Measurements from ENCODE around the gene RAB4A. TPM values are rescaled to one million over a fixed set of nuclear protein-coding genes. Genes with fewer than 3 reads are reported as not detected.
A peak's percentile ranks its signal among the peaks of the same experiment; 100 is the strongest.

Gene RAB4A, protein sequence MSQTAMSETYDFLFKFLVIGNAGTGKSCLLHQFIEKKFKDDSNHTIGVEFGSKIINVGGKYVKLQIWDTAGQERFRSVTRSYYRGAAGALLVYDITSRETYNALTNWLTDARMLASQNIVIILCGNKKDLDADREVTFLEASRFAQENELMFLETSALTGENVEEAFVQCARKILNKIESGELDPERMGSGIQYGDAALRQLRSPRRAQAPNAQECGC
- total RNA-seq: 22.1 and 25.8 TPM in 2 replicates

DNA sequence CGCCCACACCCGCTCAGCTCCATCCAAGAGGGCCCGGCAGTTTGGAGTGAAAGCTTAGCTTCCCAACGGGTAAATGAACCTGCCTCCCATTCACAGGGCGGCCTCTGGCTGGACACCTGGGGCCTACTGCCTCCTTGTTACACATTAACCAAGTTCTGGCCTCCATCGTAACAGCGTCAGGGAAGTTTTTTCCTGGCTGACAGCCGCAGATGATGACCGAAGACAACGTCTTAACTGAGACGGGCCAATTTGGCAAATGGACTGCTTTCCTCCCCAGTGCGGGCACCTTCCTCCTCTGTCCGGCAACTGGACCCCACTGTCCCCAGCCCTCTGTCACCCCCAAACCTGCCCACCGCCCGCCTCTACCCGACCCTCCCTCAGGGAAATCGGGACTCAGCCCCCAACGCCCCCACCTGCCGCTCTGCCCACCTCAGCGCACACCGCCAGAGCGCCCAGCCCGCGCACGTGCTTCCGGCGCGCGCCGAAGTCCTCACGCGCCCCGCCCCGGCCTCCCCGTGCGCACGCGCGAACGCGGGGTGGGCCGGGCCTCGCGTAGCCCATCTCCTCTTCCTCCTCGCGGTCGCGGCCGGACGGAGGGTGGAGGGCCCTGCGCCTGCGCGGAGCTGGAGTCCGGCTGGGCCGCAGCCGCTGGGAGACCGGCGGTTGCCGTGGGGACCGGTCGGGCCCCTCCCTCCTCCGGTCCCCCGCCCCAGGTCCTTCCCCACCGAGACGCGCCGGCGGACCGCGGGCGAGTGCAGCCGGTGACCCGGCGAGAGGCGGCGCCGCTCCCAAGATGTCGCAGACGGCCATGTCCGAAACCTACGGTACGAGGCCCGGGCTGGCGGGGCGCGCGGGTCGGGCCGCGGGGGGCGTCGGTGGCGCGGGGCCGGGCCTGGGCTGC lies at the start of gene RAB4A:
Gene RAB4A (plus strand): TSS at position 565 of the 901 bp plus-strand sequence. CDS start 229 bp downstream, at position 794.
- DNase-seq: peak; percentile 93

DNA sequence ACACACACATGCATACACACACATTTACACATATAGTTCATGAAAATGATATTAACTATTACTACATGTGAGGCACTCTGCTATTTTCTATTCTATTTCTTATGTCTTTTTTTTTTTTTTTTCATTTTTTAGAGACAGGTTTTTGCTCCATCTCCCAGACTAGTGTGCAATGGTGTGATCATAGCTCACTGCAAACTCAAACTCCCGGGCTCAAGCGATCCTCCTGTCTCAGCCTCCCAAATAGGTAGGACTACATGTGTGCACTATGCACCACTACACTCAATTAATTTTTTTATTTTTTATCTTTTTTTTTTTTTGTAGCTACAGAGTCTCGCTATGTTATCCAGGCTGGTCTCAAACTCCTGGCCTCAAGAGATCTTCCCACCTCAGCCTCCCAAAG lies 48.8 kb upstream of the RAB4A start:
- DNase-seq: no peak

DNA sequence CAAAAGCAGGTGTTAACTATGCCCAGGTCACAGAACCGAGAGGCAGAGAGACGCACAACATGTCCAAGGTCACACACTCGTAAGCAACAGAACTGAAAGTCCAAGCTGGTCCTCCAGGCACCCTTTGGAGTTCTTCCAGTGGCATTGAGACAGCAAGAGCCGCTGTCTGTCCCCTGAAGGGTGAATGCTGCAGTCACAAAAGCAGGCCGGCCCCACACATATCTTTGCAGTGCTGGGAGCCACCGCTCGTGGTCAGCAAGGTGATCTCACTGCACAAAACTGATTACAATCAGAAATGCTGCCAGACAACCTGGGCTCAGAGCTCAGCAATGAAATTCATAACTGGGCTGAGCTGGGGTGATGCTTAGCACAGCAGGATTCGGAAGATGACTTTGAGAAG lies 47.4 kb upstream of the RAB4A start:
- no peak for DNase-seq

DNA sequence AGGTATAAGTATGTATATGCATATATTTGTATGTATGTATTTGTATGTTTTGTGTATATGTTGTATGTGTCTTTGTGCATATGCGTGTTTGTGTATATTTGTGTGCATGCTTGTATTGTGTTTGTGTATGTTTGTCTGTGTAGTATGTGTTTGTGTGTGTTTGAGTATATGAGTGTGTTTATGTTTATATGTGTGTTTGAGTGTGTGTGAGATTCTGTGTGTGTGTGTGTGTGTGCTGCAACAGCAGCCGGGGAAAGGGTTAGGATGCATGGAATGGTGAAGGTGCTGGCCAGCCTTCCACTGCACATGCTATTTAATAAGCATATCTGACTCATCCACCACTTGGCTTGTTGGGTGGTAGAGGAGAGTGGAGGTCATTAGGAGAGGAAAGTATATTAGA lies 46.6 kb upstream of the RAB4A start:
- DNase-seq: no peak

DNA sequence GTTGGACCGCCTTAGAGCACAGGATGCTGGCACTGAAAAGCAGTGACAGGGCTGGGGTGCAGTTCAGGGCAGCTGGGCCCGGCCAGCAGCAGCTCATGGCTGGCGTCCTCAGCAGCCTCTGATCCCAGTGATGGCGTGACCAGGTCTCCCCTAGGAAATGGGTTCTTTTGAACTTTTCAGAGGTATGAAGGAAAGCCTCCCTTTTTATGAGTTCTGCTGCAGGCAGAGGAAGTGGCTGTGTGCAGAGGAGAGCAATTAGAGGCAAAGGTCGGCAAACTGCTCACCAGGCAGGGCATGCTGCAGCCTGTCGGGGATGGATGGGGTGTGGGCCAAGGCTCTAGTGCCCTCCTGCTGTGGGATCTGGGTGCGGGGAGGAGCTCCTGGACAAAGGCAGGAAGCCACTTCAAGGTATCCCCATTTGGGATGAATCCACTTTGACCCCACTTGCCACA lies 45.6 kb upstream of the RAB4A start:
- DNase-seq: no peak

DNA sequence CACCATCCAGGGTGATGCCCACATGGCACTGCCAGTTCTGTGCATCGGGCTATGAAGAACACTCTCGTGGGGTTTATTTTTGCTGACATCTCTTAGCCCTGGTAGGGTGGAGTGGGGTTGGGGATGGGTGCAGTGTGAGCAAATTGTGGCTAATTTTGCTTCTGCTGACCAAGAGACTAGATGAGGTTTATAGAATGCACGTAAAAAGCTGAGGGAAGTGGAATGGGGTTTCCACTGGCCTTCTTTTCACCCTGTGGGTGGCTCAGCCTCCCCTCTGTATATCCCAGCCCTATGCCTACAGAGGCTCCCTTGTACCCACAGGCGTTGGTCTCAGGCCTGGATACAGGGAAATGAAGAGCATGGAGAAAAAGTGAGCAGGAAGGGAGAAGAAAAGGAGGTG lies 44.1 kb upstream of the RAB4A start:
- DNase-seq: no peak

DNA sequence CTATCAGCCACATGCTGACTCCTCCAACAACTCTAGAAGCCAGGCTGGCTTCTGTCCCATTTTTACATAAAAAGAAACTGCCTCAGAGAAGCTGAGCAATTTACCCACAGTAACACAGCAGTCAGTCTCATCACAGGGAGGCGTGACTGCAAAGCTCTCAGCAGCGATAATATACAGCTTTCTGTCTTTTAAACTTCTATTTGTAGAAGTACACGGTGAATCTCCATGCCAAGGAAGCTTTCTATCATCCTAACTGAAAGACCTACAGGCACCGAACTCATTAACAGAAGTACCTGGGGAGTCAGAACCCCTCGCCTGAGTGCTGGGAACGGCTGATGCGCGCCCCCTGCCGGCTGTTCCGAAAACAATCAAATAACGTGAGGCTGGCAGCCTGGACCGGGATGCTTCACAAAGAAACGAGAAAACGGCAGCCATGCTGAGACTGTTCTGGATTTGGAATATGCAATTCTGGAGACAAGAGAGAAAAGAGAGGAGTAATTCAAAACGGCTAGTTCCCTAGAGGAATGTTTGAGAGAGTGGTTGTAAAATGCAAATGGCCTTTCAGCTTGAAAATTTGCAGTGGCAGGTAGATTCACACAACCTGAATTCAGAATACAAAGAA lies 43.5 kb upstream of the RAB4A start:
- DNase-seq: peak; percentile 81

DNA sequence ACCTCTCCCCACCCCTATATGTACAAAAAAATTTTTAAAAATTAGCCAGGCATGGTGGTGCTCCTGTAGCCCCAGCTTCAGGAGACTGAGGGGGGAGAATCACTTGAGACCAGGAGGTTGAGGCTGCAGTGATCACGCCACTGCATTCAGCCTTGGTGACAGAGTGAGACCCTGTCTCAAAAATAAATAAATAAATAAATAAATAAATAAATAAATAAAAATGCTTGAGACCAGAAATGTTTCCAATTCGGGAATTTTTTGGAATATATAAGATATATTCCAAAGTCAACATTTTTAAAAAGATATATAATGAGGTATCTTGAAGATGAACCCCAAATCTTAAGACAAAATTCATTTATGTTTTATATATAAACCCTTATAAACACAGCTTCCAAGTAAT lies 42.4 kb upstream of the RAB4A start:
- no peak for DNase-seq

DNA sequence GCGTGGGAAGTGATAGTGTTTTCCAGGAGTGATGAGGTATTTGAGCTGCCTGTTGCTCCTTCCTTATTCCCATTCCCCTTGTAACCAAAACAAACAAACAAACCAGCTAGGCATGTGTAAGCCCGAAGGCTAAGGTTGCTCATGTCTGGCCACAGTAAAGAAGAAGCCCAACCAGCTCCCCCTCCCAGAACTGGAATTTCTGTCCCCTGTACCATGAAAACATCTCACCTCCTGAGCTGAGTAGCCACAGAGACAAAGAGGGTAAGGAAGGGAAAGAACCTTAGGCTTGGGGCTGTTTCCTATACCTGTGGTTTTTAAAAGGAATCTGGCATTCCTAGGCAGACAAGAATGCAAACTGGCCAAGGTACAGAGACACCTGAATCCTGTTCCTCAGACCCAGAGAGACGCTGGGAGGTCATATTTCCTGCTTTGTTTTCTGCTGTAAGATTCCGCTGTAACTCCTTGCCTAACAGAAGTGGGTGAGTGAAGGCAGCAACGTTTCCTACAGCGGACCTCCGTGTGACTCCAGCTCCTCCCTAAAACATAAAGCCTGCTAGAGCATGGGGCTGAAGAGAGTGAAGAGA lies 41.7 kb upstream of the RAB4A start:
- DNase-seq: no peak

DNA sequence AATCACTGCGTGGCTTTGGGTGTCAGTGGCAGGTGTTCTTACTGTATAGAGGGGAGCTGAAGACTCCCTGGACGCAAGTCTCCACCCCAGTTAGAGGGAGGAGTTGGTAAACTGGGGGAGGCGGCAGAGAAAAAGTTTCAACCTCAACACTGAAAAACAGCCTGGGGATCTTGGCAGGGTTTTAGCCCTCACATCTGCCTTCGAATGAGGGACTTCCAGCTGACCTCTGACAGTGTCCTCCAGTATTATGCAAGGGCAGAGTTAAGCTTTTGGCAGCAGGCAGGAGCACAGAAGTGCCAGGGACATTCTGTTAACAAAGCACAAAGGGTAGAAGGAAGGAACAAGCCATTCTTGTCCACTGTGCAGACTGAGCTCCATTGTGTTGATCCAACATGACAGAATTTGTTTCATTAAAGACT lies 41.2 kb upstream of the RAB4A start:
- DNase-seq: no peak

DNA sequence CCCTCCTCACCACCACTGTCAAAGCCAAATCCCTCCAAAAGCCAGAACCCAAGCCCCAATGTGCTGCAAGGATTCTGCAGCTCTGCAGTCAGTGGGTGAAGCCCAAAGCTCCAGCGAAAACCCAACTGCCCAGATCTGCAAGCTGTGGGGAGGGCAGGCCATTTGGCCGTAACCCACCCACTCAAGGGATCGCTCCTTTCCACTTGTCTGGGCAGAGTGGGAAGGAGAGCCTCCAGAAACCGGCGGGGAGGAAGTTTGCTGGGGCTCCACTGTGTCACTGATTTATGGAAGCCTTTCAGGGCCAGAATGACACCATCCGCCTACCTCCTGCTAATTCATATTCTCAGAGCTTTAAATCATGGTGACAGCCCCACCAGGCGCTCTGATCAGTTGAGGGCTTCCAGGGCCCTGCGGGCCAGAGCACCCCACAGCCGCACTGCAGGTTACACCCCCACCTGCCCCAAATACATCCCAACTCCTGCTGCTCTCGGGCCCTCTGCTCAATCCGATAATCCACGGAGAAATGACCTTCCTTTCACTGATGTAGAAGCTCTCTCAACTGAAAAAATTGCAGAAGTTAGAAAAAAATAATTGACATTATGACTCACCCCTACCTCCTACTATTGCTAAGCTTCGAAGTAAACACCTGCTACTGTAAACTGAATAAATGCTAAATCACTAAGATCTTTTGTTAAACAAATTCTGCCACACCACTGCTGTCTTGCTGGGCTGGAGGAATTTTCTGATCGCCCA lies 40.6 kb upstream of the RAB4A start:
- no peak for DNase-seq

DNA sequence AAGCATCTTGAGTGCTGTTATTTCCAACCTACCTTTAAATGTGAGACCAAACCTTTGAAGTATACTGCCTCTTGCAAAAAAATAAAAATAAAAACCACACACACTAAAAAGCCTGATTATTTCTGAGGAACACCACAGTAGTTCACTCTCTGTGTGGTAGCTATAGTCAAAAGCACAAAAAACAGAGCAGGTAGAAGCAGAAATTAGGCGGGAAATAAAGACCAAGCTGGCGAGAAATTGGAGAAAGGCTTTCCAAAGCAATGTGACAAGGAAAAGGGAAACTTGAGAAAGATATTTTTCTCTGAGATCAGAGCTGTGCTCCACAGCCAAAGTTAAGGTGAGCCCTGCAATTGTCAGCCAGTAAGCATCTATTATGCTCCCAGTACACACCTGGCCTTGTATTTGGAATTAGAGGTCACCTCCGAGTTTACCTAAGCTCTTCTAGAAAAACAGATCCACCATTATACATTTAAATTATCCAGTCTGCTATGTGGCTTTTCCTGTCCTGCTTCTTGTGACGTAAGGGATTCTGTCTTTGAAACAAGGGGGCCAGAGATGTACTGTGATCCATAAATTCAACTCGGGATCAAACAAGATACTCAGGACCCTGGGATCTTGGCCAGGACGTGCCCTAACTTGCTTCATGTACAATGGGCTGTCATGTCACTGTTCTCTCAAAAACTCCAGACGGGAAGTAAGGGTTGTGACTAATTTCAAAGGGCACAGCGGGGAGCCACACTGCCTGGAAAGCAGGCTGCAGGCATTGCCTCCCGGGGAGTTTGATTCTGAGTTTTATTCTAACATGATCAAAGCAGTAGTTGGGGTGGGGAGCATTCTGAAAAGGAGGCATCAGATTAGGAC lies 39.8 kb upstream of the RAB4A start:
- DNase-seq: peak; percentile 52

DNA sequence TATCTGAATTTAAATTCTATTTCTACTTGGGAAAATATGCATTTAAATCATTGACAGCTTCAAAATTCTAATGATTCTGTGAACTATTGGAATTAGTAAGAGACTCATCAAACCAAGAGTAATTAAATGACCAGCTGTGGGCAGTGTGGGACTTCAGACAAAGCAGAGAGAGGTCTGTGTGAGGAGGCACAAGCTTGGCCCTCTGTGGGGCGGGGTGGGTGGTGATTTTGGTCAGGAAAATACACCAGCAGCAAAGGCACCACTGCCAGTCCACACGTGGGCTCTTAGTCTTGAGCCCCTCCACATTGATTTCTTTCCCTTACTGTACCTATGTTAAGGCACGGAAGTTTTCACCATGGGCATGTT lies 39.2 kb upstream of the RAB4A start:
- DNase-seq: no peak

DNA sequence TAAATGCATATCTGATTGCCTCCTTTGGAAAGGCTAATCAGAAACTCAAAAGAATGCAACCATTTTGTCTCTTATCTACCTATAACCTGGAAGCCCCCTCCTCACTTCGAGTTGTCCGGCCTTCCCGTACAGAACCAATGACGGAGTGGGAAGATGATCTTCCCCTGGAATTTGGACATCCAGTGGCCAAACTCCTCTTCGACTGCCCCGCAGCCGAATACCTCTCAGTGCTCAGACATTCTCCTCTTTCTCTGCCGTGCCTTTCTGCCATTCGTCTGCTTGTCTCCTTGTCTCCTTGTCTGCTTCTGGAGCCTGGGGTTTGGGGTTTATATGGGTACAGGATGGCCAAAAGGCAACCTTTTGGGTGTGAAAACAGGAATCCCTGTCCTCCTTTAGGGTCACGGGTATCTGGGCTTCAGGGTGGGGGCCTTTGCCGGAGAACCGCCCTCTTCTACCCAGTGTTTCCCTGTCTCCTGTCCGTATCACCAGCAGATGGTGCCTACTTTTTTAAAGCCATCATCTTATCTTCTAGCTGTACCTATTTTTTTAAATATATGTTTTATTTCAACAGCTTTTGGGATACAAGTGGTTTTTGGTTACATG lies 35.9 kb upstream of the RAB4A start:
- no peak for DNase-seq

DNA sequence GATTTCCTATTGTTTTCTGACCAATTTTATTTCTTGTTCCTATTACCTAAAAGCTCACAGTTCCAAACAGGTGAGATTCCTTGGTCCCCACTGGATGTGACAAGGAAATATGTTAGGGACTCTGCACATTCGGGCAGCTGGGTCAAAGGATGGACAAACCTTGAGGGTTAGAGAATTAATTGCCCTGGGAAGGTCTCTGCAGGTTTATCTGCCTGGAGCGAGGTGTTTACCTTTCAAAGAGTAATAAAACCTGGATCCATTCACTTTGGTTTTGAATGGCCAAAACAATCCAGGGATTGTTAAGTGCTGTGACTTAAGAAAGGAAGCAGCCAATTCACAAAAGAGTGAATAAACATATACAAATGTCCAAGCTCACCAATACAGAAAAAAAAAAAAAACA lies 33.6 kb upstream of the RAB4A start:
- DNase-seq: no peak

DNA sequence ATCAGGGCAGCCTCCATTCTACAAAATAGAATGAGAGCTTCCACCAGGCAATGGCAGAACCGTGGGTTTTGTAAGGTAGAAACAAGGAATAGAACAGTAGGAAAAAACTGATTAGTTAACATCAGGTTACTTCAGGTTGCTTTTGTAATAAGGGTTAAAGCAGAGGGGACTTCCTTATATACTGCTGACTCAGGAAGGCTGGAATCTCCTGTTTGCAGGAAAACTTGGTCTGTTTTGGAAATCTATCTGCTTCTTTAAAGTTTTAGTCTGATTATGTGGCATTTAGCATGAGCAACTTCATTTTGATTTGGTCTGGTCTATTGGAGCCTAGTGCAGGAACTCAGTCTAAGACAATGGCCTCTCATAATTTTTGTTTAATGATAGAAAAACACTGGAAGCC lies 32.7 kb upstream of the RAB4A start:
- no peak for DNase-seq

DNA sequence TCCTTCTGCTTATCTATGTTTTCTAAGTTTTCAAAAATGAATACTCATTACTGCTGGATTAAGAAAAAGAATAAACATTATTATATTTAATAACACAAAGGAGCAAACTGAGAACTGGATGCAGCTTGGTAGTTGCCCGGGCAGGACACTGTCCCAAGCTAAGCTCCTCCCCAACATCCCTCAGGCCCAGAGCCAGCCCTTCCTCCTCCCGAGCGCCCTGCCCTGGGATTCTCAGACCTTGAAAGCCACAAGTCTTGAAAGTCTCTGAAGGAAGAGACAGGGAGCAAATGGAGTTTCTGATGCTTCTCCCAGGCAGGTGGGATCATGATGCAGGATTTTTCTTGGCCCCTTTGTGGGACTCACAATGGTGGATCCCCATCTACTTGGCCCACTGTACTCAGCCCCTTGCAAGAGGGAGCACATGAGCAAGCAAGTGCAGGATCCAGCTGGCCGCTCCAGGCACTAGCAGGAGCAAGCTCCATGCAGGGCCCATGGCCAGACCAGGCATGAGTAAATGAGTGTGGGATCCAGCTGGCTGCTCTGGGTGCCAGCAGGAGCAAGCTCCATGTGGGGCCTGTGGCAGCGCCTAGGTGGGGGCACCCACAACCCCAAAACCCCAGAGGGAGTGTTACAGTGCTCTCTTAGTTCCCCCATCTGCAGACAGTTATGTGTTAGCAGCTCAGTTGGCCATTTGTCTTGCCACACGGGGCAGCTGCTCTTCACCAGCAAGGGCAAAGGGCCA lies 32.1 kb upstream of the RAB4A start:
- DNase-seq: peak; percentile 26

DNA sequence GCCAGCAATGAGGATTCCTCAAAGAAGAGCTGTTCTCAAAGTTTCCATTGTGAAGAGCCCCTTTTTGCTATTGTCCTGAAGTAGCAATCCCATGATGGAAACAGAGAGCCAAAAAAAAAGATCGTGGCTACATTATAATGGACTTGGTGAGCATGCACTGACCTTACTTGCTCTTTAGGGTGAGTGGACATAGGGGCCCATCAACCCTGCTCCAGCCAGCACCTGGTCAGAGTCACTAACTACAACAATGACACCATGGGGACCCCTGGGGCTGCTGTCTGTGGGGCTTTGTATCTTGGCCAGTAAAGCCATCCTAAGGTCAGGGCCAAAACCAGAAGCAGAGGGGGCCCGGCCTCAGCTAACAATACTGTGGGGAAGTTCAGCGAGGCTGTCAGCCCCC lies 30.4 kb upstream of the RAB4A start:
- no peak for DNase-seq

DNA sequence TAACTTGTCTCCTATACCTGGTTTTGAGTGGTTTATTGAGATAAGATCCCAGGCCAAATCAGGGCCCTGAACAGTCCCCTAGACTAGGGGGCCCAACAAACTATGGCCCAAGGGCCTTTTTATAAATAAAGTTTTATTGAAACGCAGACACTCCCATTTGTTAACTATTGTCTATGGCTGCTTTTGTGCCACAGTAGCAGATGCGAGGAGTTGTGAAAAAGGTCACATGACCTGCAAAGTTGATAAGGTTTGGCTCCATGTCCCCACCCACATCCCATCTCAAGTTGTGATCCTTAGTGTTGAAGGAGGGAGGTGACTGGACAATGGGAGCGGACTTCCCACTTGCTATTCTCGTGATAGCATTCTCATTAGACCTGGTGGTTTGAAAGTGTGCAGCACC lies 29.5 kb upstream of the RAB4A start:
- no peak for DNase-seq

DNA sequence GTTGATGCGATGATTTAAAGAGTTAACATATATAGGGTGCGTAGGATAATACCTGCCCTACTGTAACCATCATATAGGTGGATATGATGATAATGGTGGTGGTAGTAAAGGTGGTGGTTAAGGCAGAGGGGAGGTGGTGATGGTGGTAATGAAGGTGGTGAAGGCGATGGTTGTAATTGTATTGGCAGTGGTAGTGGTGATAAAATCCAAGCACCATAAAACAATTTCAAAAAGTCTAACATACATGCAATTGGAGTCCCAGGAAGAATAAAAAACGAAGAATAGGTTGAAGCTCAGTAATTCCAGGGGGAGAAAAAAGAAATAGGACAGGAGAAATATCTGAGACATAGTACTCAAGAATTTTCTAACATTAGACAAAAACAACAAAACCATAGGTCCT lies 27.3 kb upstream of the RAB4A start:
- no peak for DNase-seq
